ENCODE measurements around the gene GRM1. TPM values are rescaled to one million over a fixed set of nuclear protein-coding genes. Genes with fewer than 3 reads are reported as not detected.

GRM1 gene
- total RNA-seq (ENCODE audit: low replicate concordance) = 0.50 and 0.79 TPM in 2 replicates

GRCh38 chr6:146028851-146029572, at the start of gene GRM1:
TSS of gene GRM1 (plus strand) at chr6:146029062. CDS start at chr6:146029518, 456 bp downstream.
- Histone ChIP-seq H3K36me3 (no peaks in the 10 kb centered on the region), H3K4me3 (peak within 1 kb of the TSS; percentile 56), H3K9me3 (ENCODE audit: low read depth) (no peaks in the 10 kb centered on the region), H3K27ac (no peak within 1 kb of the TSS), H3F3A (ENCODE audit: low read depth) (no peaks in the 10 kb centered on the region), H3K4me1 (no peaks in the 10 kb centered on the region), H3K4me2 (peak within 1 kb of the TSS; percentile 95), H2AFZ (replicated peaks) (no peak within 1 kb of the TSS), H3K9ac (no peak within 1 kb of the TSS), H4K20me1 (ENCODE audit: low read depth) (peaks cover 3% of the 10 kb centered on the region), H3K79me2 (ENCODE audit: low read depth) (no peaks in the 10 kb centered on the region), H3K27me3 (peaks cover 56% of the 10 kb centered on the region)
- H3K4me1 Mint-ChIP-seq = peaks cover 22% of the 10 kb centered on the region
- DNase-seq (ENCODE audit: low spot score) = peak; percentile 21
- no peak within 1 kb of the TSS for H3K27ac Mint-ChIP-seq
- H3K36me3 Mint-ChIP-seq = no peaks in the 10 kb centered on the region
- H3K9me3 Mint-ChIP-seq = peaks cover 3% of the 10 kb centered on the region
- H3K4me3 Mint-ChIP-seq = peak within 1 kb of the TSS; percentile 87
- TF ChIP-seq EZH2phosphoT487 (IDR thresholded peaks at IDR 0.05) = peak; percentile 53
- TF ChIP-seq CTCF (IDR thresholded peaks at IDR 0.05) = no peak
- TF ChIP-seq EZH2 (IDR thresholded peaks at IDR 0.05) = peak; percentile 45
- peaks cover 27% of the 10 kb centered on the region for H3K27me3 Mint-ChIP-seq (ENCODE audit: insufficient read depth, low read depth)

GRCh38 chr6:146009338-146009737, 19.5 kb upstream of the GRM1 start:
- Mint-ChIP-seq H3K4me3 (no peak overlapping the region), H3K36me3 (no peaks in the 10 kb centered on the region), H3K9me3 (peaks cover 2% of the 10 kb centered on the region), H3K27ac (no peak overlapping the region), H3K27me3 (ENCODE audit: insufficient read depth, low read depth) (no peaks in the 10 kb centered on the region), H3K4me1 (no peaks in the 10 kb centered on the region)
- no peak for TF ChIP-seq CTCF (IDR thresholded peaks at IDR 0.05)
- no peak for TF ChIP-seq EZH2phosphoT487 (IDR thresholded peaks at IDR 0.05)
- TF ChIP-seq EZH2 (IDR thresholded peaks at IDR 0.05) = no peak
- Histone ChIP-seq H3K27me3 (no peaks in the 10 kb centered on the region), H3K4me2 (no peak overlapping the region), H4K20me1 (ENCODE audit: low read depth) (no peaks in the 10 kb centered on the region), H3K36me3 (no peaks in the 10 kb centered on the region), H3K4me1 (no peaks in the 10 kb centered on the region), H2AFZ (replicated peaks) (no peak overlapping the region), H3K4me3 (no peak overlapping the region), H3K79me2 (ENCODE audit: low read depth) (no peaks in the 10 kb centered on the region), H3F3A (ENCODE audit: low read depth) (no peaks in the 10 kb centered on the region), H3K9me3 (ENCODE audit: low read depth) (no peaks in the 10 kb centered on the region), H3K9ac (no peak overlapping the region), H3K27ac (no peak overlapping the region)
- DNase-seq (ENCODE audit: low spot score) = no peak

GRCh38 chr6:146014233-146014632, 14.6 kb upstream of the GRM1 start:
- Mint-ChIP-seq H3K9me3 (peaks cover 2% of the 10 kb centered on the region), H3K4me3 (no peak overlapping the region), H3K4me1 (no peaks in the 10 kb centered on the region), H3K36me3 (no peaks in the 10 kb centered on the region), H3K27me3 (ENCODE audit: insufficient read depth, low read depth) (no peaks in the 10 kb centered on the region), H3K27ac (no peak overlapping the region)
- DNase-seq (ENCODE audit: low spot score) = no peak
- Histone ChIP-seq H3K79me2 (ENCODE audit: low read depth) (no peaks in the 10 kb centered on the region), H3K9ac (no peak overlapping the region), H3K4me2 (no peak overlapping the region), H3K4me3 (no peak overlapping the region), H4K20me1 (ENCODE audit: low read depth) (no peaks in the 10 kb centered on the region), H3K27ac (no peak overlapping the region), H3K27me3 (no peaks in the 10 kb centered on the region), H3K9me3 (ENCODE audit: low read depth) (no peaks in the 10 kb centered on the region), H3K4me1 (no peaks in the 10 kb centered on the region), H3F3A (ENCODE audit: low read depth) (no peaks in the 10 kb centered on the region), H3K36me3 (no peaks in the 10 kb centered on the region), H2AFZ (replicated peaks) (no peak overlapping the region)
- TF ChIP-seq CTCF (IDR thresholded peaks at IDR 0.05) = no peak

All from neural progenitor cell (in vitro differentiated cells).